ENCODE measurements around the gene SLC47A2. TPM values are rescaled to one million over a fixed set of nuclear protein-coding genes. Genes with fewer than 3 reads are reported as not detected.

The SLC47A2 gene
- total and polyA plus RNA-seq, 4 donors = 0.10 TPM; not detected in 3

- ATAC-seq (ENCODE audit: low FRiP score) (no peak), DNase-seq (peak; percentile 22 to 70)
- intact Hi-C loops (cut with DNase I) = loop anchor here in 1 of 2 donors (5.0 kb wide), 1 partner anchor 103 kb away; the partner anchor contains the start of gene ALDH3A2
- Histone ChIP-seq H3K27me3 (ENCODE audit: control insufficient read depth in 1 of 2, insufficient read depth in 2 of 2, low read length in 1 of 2) (no peaks in the 10 kb centered on the region), H3K4me3 (ENCODE audit: low read length in 2 of 2) (no peak overlapping the region), H3K27ac (ENCODE audit: low read depth in 1 of 2, low read length in 2 of 2) (no peak overlapping the region), H3K36me3 (ENCODE audit: control insufficient read depth in 1 of 2, insufficient read depth in 2 of 2, low read length in 1 of 2) (no peaks in the 10 kb centered on the region), H3K4me1 (ENCODE audit: control insufficient read depth in 1 of 2, insufficient read depth in 2 of 2, low read length in 2 of 2) (peaks cover 0 to 2% of the 10 kb centered on the region in 2 donors), H3K9me3 (ENCODE audit: control insufficient read depth, low read length) (no peaks in the 10 kb centered on the region)
- WGBS, 2 donors = 94 to 95% methylated on average over 9 of the region's 9 CpGs
Observed at GRCh38 chr17:19750020-19750572, 33.7 kb upstream of the SLC47A2 start.

- ATAC-seq (ENCODE audit: low FRiP score) (no peak), DNase-seq (no peak)
- H3K4me3 ChIP-seq (ENCODE audit: low read length in 2 of 2) = no peak overlapping the region
- no peak overlapping the region for H3K27ac ChIP-seq (ENCODE audit: low read depth in 1 of 2, low read length in 2 of 2)
- H3K27me3 ChIP-seq (ENCODE audit: control insufficient read depth in 1 of 2, insufficient read depth in 2 of 2, low read length in 1 of 2) = no peaks in the 10 kb centered on the region
- H3K36me3 ChIP-seq (ENCODE audit: control insufficient read depth in 1 of 2, insufficient read depth in 2 of 2, low read length in 1 of 2) = no peaks in the 10 kb centered on the region
- no peaks in the 10 kb centered on the region for H3K9me3 ChIP-seq (ENCODE audit: control insufficient read depth, low read length)
- 91 to 92% methylated on average over 13 of the region's 13 CpGs for whole genome bisulfite sequencing, 2 donors
- intact Hi-C loops (cut with DNase I) = no loop called here
- H3K4me1 ChIP-seq (ENCODE audit: control insufficient read depth in 1 of 2, insufficient read depth in 2 of 2, low read length in 2 of 2) = peaks cover 0 to 2% of the 10 kb centered on the region in 2 donors
Observed at GRCh38 chr17:19748807-19749193, 32.4 kb upstream of the SLC47A2 start.

- Histone ChIP-seq H3K4me1 (ENCODE audit: control insufficient read depth in 1 of 2, insufficient read depth in 2 of 2, low read length in 2 of 2) (no peaks in the 10 kb centered on the region), H3K4me3 (ENCODE audit: low read length in 2 of 2) (no peak within 1 kb of the TSS), H3K36me3 (ENCODE audit: control insufficient read depth in 1 of 2, insufficient read depth in 2 of 2, low read length in 1 of 2) (no peaks in the 10 kb centered on the region), H3K9me3 (ENCODE audit: control insufficient read depth, low read length) (no peaks in the 10 kb centered on the region), H3K27ac (ENCODE audit: low read depth in 1 of 2, low read length in 2 of 2) (no peak within 1 kb of the TSS), H3K27me3 (ENCODE audit: control insufficient read depth in 1 of 2, insufficient read depth in 2 of 2, low read length in 1 of 2) (no peaks in the 10 kb centered on the region)
- intact Hi-C loops (cut with DNase I) = no loop called here
- ATAC-seq (ENCODE audit: low FRiP score) = no peak
- no peak for DNase-seq
- WGBS, 2 donors = 40 to 47% methylated on average over 25 of the region's 25 CpGs
Observed at GRCh38 chr17:19747829-19748806, 31.7 kb upstream of the SLC47A2 start, which contains the start of gene ALDH3A1. Gene ALDH3A1 (minus strand): TSS chr17:19748298. CDS start chr17:19745129, 3,169 bp downstream.

GRCh38 chr17:19747159-19747719 is 30.9 kb upstream of the SLC47A2 start:
- DNase-seq (no peak), ATAC-seq (ENCODE audit: low FRiP score) (no peak)
- no peak overlapping the region for H3K4me3 ChIP-seq (ENCODE audit: low read length in 2 of 2)
- H3K9me3 ChIP-seq (ENCODE audit: control insufficient read depth, low read length) = no peaks in the 10 kb centered on the region
- no peaks in the 10 kb centered on the region for H3K4me1 ChIP-seq (ENCODE audit: control insufficient read depth in 1 of 2, insufficient read depth in 2 of 2, low read length in 2 of 2)
- 94 to 96% methylated on average over 13 of the region's 13 CpGs for WGBS, 2 donors
- no peaks in the 10 kb centered on the region for H3K27me3 ChIP-seq (ENCODE audit: control insufficient read depth in 1 of 2, insufficient read depth in 2 of 2, low read length in 1 of 2)
- H3K27ac ChIP-seq (ENCODE audit: low read depth in 1 of 2, low read length in 2 of 2) = no peak overlapping the region
- intact Hi-C loops (cut with DNase I) = no loop called here
- no peaks in the 10 kb centered on the region for H3K36me3 ChIP-seq (ENCODE audit: control insufficient read depth in 1 of 2, insufficient read depth in 2 of 2, low read length in 1 of 2)

GRCh38 chr17:19746517-19746916 is 30.1 kb upstream of the SLC47A2 start:
- Histone ChIP-seq H3K9me3 (ENCODE audit: control insufficient read depth, low read length) (no peaks in the 10 kb centered on the region), H3K4me1 (ENCODE audit: control insufficient read depth in 1 of 2, insufficient read depth in 2 of 2, low read length in 2 of 2) (no peaks in the 10 kb centered on the region), H3K27ac (ENCODE audit: low read depth in 1 of 2, low read length in 2 of 2) (no peak overlapping the region), H3K36me3 (ENCODE audit: control insufficient read depth in 1 of 2, insufficient read depth in 2 of 2, low read length in 1 of 2) (no peaks in the 10 kb centered on the region), H3K27me3 (ENCODE audit: control insufficient read depth in 1 of 2, insufficient read depth in 2 of 2, low read length in 1 of 2) (no peaks in the 10 kb centered on the region), H3K4me3 (ENCODE audit: low read length in 2 of 2) (no peak overlapping the region)
- WGBS, 2 donors = 93% methylated on average over 20 of the region's 20 CpGs
- ATAC-seq (ENCODE audit: low FRiP score) (no peak), DNase-seq (no peak)
- intact Hi-C loops (cut with DNase I) = no loop called here

- intact Hi-C loops (cut with DNase I) = no loop called here
- H3K27me3 ChIP-seq (ENCODE audit: control insufficient read depth in 1 of 2, insufficient read depth in 2 of 2, low read length in 1 of 2) = no peaks in the 10 kb centered on the region
- no peaks in the 10 kb centered on the region for H3K36me3 ChIP-seq (ENCODE audit: control insufficient read depth in 1 of 2, insufficient read depth in 2 of 2, low read length in 1 of 2)
- peak; percentile 90 for ATAC-seq (ENCODE audit: low FRiP score)
- no peaks in the 10 kb centered on the region for H3K9me3 ChIP-seq (ENCODE audit: control insufficient read depth, low read length)
- WGBS, 2 donors = 24 to 26% methylated on average over 46 to 50 of the region's 50 CpGs
- no peak overlapping the region for H3K27ac ChIP-seq (ENCODE audit: low read depth in 1 of 2, low read length in 2 of 2)
- no peak overlapping the region for H3K4me3 ChIP-seq (ENCODE audit: low read length in 2 of 2)
- no peaks in the 10 kb centered on the region for H3K4me1 ChIP-seq (ENCODE audit: control insufficient read depth in 1 of 2, insufficient read depth in 2 of 2, low read length in 2 of 2)
- DNase-seq = peak; percentile 95 to 98
Observed at GRCh38 chr17:19744922-19745757, 28.8 kb upstream of the SLC47A2 start.

- ATAC-seq (ENCODE audit: low FRiP score) (peak; percentile 12), DNase-seq (no peak)
- H3K27me3 ChIP-seq (ENCODE audit: control insufficient read depth in 1 of 2, insufficient read depth in 2 of 2, low read length in 1 of 2) = no peaks in the 10 kb centered on the region
- intact Hi-C loops (cut with DNase I) = no loop called here
- no peaks in the 10 kb centered on the region for H3K36me3 ChIP-seq (ENCODE audit: control insufficient read depth in 1 of 2, insufficient read depth in 2 of 2, low read length in 1 of 2)
- 9 to 21% methylated on average over 8 to 26 of the region's 26 CpGs for WGBS, 2 donors
- H3K9me3 ChIP-seq (ENCODE audit: control insufficient read depth, low read length) = no peaks in the 10 kb centered on the region
- no peak overlapping the region for H3K27ac ChIP-seq (ENCODE audit: low read depth in 1 of 2, low read length in 2 of 2)
- H3K4me1 ChIP-seq (ENCODE audit: control insufficient read depth in 1 of 2, insufficient read depth in 2 of 2, low read length in 2 of 2) = no peaks in the 10 kb centered on the region
- H3K4me3 ChIP-seq (ENCODE audit: low read length in 2 of 2) = no peak overlapping the region
Observed at GRCh38 chr17:19744492-19744891, 28.1 kb upstream of the SLC47A2 start.

Data from aorta (tissue), 5 donors.